ENCODE data around the gene ATP11A. TPM values are rescaled to one million over a fixed set of nuclear protein-coding genes. Genes with fewer than 3 reads are reported as not detected.

ATP11A gene
- total and polyA plus RNA-seq, 7 donors, result 3.9 to 48.6 (median 26.4) TPM

DNA sequence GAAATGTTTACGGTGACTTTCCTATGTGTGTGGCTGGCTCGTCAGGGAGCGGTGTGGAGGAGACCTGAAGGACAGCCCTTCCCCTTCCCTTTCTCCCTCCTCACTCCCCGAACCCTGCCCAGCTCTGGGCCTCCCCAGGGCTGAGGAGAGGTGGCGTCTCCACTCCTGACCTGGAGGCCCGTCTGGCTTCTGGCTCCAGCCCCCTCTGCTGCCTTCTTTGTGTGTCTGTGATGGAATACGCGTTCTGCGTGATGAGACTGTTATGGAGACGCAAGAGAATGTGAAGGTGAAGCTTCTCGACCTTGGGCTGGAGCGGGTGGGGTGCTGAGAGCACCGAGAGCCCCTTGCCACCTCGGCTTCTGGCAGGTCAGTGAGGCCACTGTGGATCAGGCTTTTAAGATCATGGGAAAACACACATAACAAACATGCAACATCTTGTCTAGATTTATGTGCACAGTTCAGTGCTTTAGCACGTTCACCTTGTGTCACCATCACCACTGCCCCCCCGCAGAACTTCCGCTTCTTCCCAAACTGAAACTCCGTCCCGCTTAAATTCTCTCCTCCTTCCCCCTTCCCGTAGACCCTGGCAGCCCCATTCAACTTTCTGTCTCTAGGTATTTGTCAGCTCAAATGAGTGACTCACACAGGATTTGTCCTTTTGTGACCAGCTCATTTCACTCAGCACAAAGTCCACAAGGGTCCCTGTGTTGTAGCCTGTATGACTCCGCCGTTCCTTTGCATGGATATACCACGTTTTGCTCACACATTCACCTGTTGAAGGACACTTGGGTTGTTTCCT is 24.7 kb downstream of the ATP11A start:
- H3K4me3 ChIP-seq, result no peak overlapping the region
- 95 to 97% (median 96%) methylated on average over 22 to 23 of the region's 23 CpGs for WGBS, 3 donors
- no peak overlapping the region for H3K27ac ChIP-seq
- no peak for ATAC-seq
- intact Hi-C loops (cut with DNase I), result no loop called here
- DNase-seq, result peak in 1 of 2 donors; percentile 37
- H3K9me3 ChIP-seq, result no peaks in the 10 kb centered on the region
- no peaks in the 10 kb centered on the region for H3K36me3 ChIP-seq (ENCODE audit: insufficient read depth in 1 of 2, low read depth in 1 of 2)
- TF ChIP-seq, protein P1, sequence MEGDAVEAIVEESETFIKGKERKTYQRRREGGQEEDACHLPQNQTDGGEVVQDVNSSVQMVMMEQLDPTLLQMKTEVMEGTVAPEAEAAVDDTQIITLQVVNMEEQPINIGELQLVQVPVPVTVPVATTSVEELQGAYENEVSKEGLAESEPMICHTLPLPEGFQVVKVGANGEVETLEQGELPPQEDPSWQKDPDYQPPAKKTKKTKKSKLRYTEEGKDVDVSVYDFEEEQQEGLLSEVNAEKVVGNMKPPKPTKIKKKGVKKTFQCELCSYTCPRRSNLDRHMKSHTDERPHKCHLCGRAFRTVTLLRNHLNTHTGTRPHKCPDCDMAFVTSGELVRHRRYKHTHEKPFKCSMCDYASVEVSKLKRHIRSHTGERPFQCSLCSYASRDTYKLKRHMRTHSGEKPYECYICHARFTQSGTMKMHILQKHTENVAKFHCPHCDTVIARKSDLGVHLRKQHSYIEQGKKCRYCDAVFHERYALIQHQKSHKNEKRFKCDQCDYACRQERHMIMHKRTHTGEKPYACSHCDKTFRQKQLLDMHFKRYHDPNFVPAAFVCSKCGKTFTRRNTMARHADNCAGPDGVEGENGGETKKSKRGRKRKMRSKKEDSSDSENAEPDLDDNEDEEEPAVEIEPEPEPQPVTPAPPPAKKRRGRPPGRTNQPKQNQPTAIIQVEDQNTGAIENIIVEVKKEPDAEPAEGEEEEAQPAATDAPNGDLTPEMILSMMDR (IDR thresholded peaks at IDR 0.05), result no peak
- no peaks in the 10 kb centered on the region for H3K27me3 ChIP-seq (ENCODE audit: insufficient read depth in 3 of 3, low read length in 2 of 3)
- peaks cover 17% of the 10 kb centered on the region for H3K4me1 ChIP-seq

DNA sequence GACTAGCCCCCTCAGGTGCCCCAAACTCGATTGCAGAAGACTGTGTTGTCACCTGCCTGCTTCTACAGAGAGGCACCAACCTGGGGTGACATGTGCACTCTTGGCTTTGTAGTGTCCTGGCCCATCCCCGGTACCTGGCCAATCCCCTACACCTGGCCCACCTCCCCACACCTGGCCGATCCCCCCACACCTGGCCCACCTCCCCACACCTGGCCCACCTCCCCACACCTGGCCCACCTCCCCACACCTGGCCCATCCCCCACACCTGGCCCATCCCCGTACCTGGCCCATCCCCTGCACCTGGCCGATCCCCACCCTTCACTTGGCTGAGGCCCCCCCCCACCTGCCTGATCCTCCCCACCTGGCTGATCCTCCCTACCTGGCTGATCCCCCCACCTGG is 25.4 kb downstream of the ATP11A start:
- no peak for ATAC-seq
- intact Hi-C loops (cut with DNase I), result no loop called here
- no peaks in the 10 kb centered on the region for H3K36me3 ChIP-seq (ENCODE audit: insufficient read depth in 1 of 2, low read depth in 1 of 2)
- TF ChIP-seq, protein P1 (IDR thresholded peaks at IDR 0.05), result no peak
- H3K4me3 ChIP-seq, result no peak overlapping the region
- H3K4me1 ChIP-seq, result peaks cover 17% of the 10 kb centered on the region
- DNase-seq, result peak in 1 of 2 donors; percentile 39
- no peaks in the 10 kb centered on the region for H3K9me3 ChIP-seq
- WGBS, 3 donors, result 66 to 79% (median 78%) methylated on average over 5 of the region's 5 CpGs
- no peaks in the 10 kb centered on the region for H3K27me3 ChIP-seq (ENCODE audit: insufficient read depth in 3 of 3, low read length in 2 of 3)
- H3K27ac ChIP-seq, result no peak overlapping the region

- ATAC-seq, result no peak
- Histone ChIP-seq H3K27me3 (ENCODE audit: insufficient read depth in 3 of 3, low read length in 2 of 3) (no peaks in the 10 kb centered on the region), H3K9me3 (no peaks in the 10 kb centered on the region), H3K27ac (no peak overlapping the region), H3K4me1 (peaks cover 16% of the 10 kb centered on the region), H3K4me3 (no peak overlapping the region), H3K36me3 (ENCODE audit: insufficient read depth in 1 of 2, low read depth in 1 of 2) (no peaks in the 10 kb centered on the region)
- TF ChIP-seq, protein P1 (IDR thresholded peaks at IDR 0.05), result no peak
- 74 to 82% (median 77%) methylated on average over 13 of the region's 13 CpGs for WGBS, 3 donors
- intact Hi-C loops (cut with DNase I), result no loop called here
- peak in 1 of 2 donors; percentile 31 for DNase-seq
These were observed 26.1 kb downstream of the ATP11A start for GRCh38 chr13:112715715-112716460.

GRCh38 chr13:112716461-112716820 is 26.6 kb downstream of the ATP11A start:
- Histone ChIP-seq H3K4me3 (no peak overlapping the region), H3K27ac (no peak overlapping the region), H3K4me1 (peaks cover 11% of the 10 kb centered on the region), H3K27me3 (ENCODE audit: insufficient read depth in 3 of 3, low read length in 2 of 3) (no peaks in the 10 kb centered on the region), H3K9me3 (no peaks in the 10 kb centered on the region), H3K36me3 (ENCODE audit: insufficient read depth in 1 of 2, low read depth in 1 of 2) (no peaks in the 10 kb centered on the region)
- ATAC-seq, result no peak
- 96 to 97% (median 97%) methylated on average over 13 of the region's 13 CpGs for WGBS, 3 donors
- TF ChIP-seq, protein P1 (IDR thresholded peaks at IDR 0.05), result no peak
- peak in 1 of 2 donors; percentile 36 for DNase-seq
- intact Hi-C loops (cut with DNase I), result no loop called here

All from psoas muscle (tissue), 8 donors.